Endothelial cell of umbilical vein (primary cell): Measurements from ENCODE around the gene SPATA33. TPM values are rescaled to one million over a fixed set of nuclear protein-coding genes. Genes with fewer than 3 reads are reported as not detected.

Experiments used
- BruUV-seq: library from RNA; stranded (reverse); fragments of 400-500 nt; replicated peaks from 2 replicates; lab custom pipeline; 2021; lab: Mats Ljungman, UMichigan
- CTCF ChIA-PET: fragments of 300-600, 350-600 bp; sonication (Branson Sonifier 250); formaldehyde crosslinking; loops from one replicate; lab custom pipeline; 2021; ENCODE audit warnings: antibody characterized with exemption, inconsistent platforms; lab: Charles Lee
- POLR2A ChIA-PET: fragments of 300-600, 350-600 bp; sonication (Branson Sonifier 250); formaldehyde crosslinking; loops from one replicate; lab custom pipeline; 2021; ENCODE audit warnings: antibody characterized with exemption, inconsistent platforms; lab: Charles Lee
- DNase-seq: peaks from one replicate; pipeline ENCODE4 v3.0.0-alpha.2; 2011; ENCODE audit warnings: low read depth, low spot score
- FAIRE-seq: peaks from 2 replicates; lab custom pipeline; 2011; peaks lifted over from hg19 to GRCh38; lab: Jason Lieb, UNC
- H2AFZ ChIP-seq: 2 replicates; pipeline ENCODE4 v1.6.0; 2012; ENCODE audit warnings: low read depth, low read length, control low read depth, inconsistent platforms
- H3K27ac ChIP-seq: 2 replicates; pipeline ENCODE4 v1.5.1; 2011; ENCODE audit warnings: low read depth, mild to moderate bottlenecking, control low read depth, low read length, moderate library complexity; ENCODE audit not compliant: insufficient read depth
- H3K27me3 ChIP-seq, 2 experiments: 2 replicates each; pipeline versions ENCODE4 v1.6.0 to v1.6.1; 2011; ENCODE audit warnings: low read length in 2 of 2, mixed read lengths in 1 of 2; ENCODE audit not compliant: control insufficient read depth in 2 of 2, insufficient read depth in 2 of 2
- H3K36me3 ChIP-seq, 2 experiments: 2 replicates in 1 of 2; 3 replicates in 1 of 2; pipeline ENCODE4 v1.5.1; 2011; ENCODE audit warnings: low read length in 2 of 2, mild to moderate bottlenecking in 1 of 2, moderate library complexity in 1 of 2; ENCODE audit not compliant: control insufficient read depth in 2 of 2, insufficient read depth in 2 of 2; ENCODE audit errors: extremely low read depth in 1 of 2
- H3K4me1 ChIP-seq: 3 replicates; pipeline ENCODE4 v1.5.1; 2011; ENCODE audit warnings: mild to moderate bottlenecking, low read length; ENCODE audit not compliant: control insufficient read depth, insufficient read depth; ENCODE audit errors: extremely low read depth
- H3K4me2 ChIP-seq: 2 replicates; pipeline ENCODE4 v1.6.1; 2011; ENCODE audit warnings: low read length, control low read depth, mixed read lengths; ENCODE audit not compliant: insufficient read depth
- H3K4me3 ChIP-seq, 3 experiments: fragments of 200-600 bp in 1 of 3; sonication (generic), shearing (Covaris generic) in 1 of 3; replicated peaks in 1 of 3; 2 replicates each; pipeline ENCODE4 v1.5.1; 2011 to 2016; ENCODE audit warnings: control low read depth in 3 of 3, low read length in 3 of 3, mild to moderate bottlenecking in 2 of 3, inconsistent platforms in 1 of 3, low read depth in 1 of 3, moderate library complexity in 1 of 3; ENCODE audit not compliant: insufficient read depth in 1 of 3
- H3K79me2 ChIP-seq: 2 replicates; pipeline ENCODE4 v1.6.0; 2012; ENCODE audit warnings: low read length, inconsistent platforms; ENCODE audit not compliant: control insufficient read depth, insufficient read depth
- H3K9ac ChIP-seq: replicated peaks from 2 replicates; pipeline ENCODE3; 2011; ENCODE audit warnings: low read length, control low read depth; ENCODE audit not compliant: insufficient read depth; ENCODE audit errors: extremely low read depth
- H3K9me1 ChIP-seq: replicated peaks from 3 replicates; pipeline ENCODE4 v1.6.0; 2011; ENCODE audit warnings: mild to moderate bottlenecking, low read length; ENCODE audit not compliant: control insufficient read depth, insufficient read depth; ENCODE audit errors: extremely low read depth
- H3K9me3 ChIP-seq: replicated peaks from 2 replicates; pipeline ENCODE4 v1.5.1; 2012; ENCODE audit warnings: low read length, inconsistent platforms; ENCODE audit not compliant: control insufficient read depth, insufficient read depth
- H4K20me1 ChIP-seq: replicated peaks from 2 replicates; pipeline ENCODE3; 2011; ENCODE audit warnings: mild to moderate bottlenecking, low read length; ENCODE audit not compliant: control insufficient read depth, insufficient read depth; ENCODE audit errors: extremely low read depth
- EZH2 ChIP-seq: IDR thresholded peaks from 2 replicates; pipeline ENCODE4 v1.6.1; 2012; ENCODE audit warnings: borderline replicate concordance, low read depth, mild to moderate bottlenecking, moderate library complexity, low read length, inconsistent platforms; ENCODE audit not compliant: severe bottlenecking
- FOS ChIP-seq: IDR thresholded peaks from 2 replicates; pipeline ENCODE4 v1.6.1; 2011; ENCODE audit warnings: mild to moderate bottlenecking, low read length, moderate library complexity, borderline replicate concordance; ENCODE audit not compliant: insufficient read depth
- GATA2 ChIP-seq: IDR thresholded peaks from 2 replicates; pipeline ENCODE4 v1.7.0; 2011; ENCODE audit warnings: low read depth, mild to moderate bottlenecking, moderate library complexity, mixed read lengths, low read length; ENCODE audit not compliant: insufficient read length, insufficient read depth
- JUN ChIP-seq: IDR thresholded peaks from 2 replicates; pipeline ENCODE4 v1.6.1; 2011; ENCODE audit warnings: borderline replicate concordance, low read depth; ENCODE audit not compliant: insufficient read length, insufficient read depth
- MAX ChIP-seq: IDR thresholded peaks from 2 replicates; pipeline ENCODE4 v1.6.1; 2011; ENCODE audit not compliant: insufficient read depth, insufficient read length
- MYC ChIP-seq: IDR thresholded peaks from one replicate; pipeline ENCODE4 v1.6.1; 2011; ENCODE audit warnings: mild to moderate bottlenecking, low read depth, low read length
- POLR2A ChIP-seq: IDR thresholded peaks from 2 replicates; pipeline ENCODE4 v1.6.1; 2012; ENCODE audit warnings: low read depth, mild to moderate bottlenecking, control low read depth, low read length
- POLR2AphosphoS5 ChIP-seq: IDR thresholded peaks from 2 replicates; pipeline ENCODE4 v1.6.1; 2012; ENCODE audit warnings: low read depth, mild to moderate bottlenecking, control low read depth, low read length, moderate library complexity; ENCODE audit not compliant: insufficient read depth
- dilution Hi-C: fragments of 300-500 bp; cut with MboI; formaldehyde crosslinking; loops from one replicate; pipeline ENCODE4 v1.15.0; 2019; ENCODE audit warnings: low sequenced_read_pairs; ENCODE audit not compliant: extremely low pct_ligation_motif_present
- intact Hi-C: fragments of 100-400 bp; cut with micrococcal nuclease; formaldehyde crosslinking; loops from one replicate; pipeline ENCODE4 v1.10.0; 2022
- polyA plus RNA-seq, 4 experiments: library from polyadenylated mRNA; depleted of rRNA in 3 of 4; stranded (reverse) in 3 of 4; unstranded in 1 of 4; fragments of >200 nt; gene quantifications; 2 replicates each; pipeline versions ENCODE4 v1.2.1 to v1.2.3, GENCODE V29; 2011 to 2012; ENCODE audit warnings: missing spikeins in 1 of 4
- total RNA-seq: library from RNA; stranded (reverse); gene quantifications from 2 replicates; pipeline ENCODE4 v1.2.3, GENCODE V29; 2021
- TF ChIP-seq, protein P1 (sequence below), 2 donors: IDR thresholded peaks; 1 replicate in 1 of 2; 2 replicates in 1 of 2; pipeline ENCODE4 v1.5.1; 2011; ENCODE audit warnings: low read length in 2 of 2, mild to moderate bottlenecking in 2 of 2, moderate library complexity in 2 of 2, control low read depth in 1 of 2, inconsistent platforms in 1 of 2, low read depth in 1 of 2; ENCODE audit not compliant: insufficient read depth in 1 of 2; ENCODE audit errors: extremely low read depth in 1 of 2

Gene SPATA33
- total and polyA plus RNA-seq, 2 donors (not counting 3 experiments of a cell fraction or from before 2014, with no cell fraction given) = 3.5 to 11.4 TPM

DNA sequence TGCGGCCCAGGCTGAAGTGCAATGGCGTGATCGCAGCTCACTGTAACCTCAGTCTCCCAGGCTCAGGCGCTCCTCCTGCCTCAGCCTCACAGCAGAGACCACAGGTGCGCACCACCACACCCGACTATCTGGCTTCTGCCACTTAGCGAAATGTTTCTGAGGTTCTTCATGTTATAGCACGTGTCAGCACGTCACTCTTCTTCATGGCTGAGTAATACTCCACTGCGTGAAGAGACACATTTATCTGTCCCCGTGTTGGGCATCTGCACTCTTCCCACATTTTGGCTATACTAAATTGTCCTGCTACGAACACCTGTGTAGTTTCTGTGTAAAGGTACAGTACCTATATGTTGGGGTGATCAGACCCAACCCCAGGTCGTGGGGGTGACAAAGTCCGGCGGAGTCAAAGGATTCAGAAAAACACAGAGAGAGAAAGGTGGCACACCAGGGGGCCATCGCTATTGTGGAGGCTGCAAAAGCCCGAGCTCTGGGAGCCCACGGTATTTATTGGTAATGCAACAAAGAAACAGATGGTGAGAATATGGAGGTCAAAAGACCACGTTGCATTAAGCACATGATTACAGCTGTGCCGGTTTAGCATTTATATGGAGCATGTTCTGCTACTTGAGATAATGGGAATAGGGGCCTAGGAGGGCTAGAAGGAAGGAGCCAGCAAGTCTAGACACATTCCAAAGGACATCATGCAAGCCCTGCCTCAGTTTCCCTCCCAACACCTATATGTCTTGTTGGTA lies 45.0 kb upstream of the SPATA33 start:
- Histone ChIP-seq H3K36me3 (no peaks in the 10 kb centered on the region), H3K4me2 (no peak overlapping the region), H3K9me1 (no peaks in the 10 kb centered on the region), H3K9me3 (no peaks in the 10 kb centered on the region), H3K9ac (no peak overlapping the region), H3K4me3 (no peak overlapping the region), H3K27me3 (no peaks in the 10 kb centered on the region), H4K20me1 (no peaks in the 10 kb centered on the region), H3K27ac (no peak overlapping the region), H2AFZ (no peak overlapping the region), H3K79me2 (no peaks in the 10 kb centered on the region), H3K4me1 (peaks cover 2% of the 10 kb centered on the region)
- no TSS peak for BruUV-seq
- DNase-seq = no peak
- TF ChIP-seq MYC (no peak), JUN (no peak), POLR2A (no peak), MAX (no peak), POLR2AphosphoS5 (no peak), GATA2 (no peak), EZH2 (no peak), FOS (no peak)
- TF ChIP-seq, protein P1, sequence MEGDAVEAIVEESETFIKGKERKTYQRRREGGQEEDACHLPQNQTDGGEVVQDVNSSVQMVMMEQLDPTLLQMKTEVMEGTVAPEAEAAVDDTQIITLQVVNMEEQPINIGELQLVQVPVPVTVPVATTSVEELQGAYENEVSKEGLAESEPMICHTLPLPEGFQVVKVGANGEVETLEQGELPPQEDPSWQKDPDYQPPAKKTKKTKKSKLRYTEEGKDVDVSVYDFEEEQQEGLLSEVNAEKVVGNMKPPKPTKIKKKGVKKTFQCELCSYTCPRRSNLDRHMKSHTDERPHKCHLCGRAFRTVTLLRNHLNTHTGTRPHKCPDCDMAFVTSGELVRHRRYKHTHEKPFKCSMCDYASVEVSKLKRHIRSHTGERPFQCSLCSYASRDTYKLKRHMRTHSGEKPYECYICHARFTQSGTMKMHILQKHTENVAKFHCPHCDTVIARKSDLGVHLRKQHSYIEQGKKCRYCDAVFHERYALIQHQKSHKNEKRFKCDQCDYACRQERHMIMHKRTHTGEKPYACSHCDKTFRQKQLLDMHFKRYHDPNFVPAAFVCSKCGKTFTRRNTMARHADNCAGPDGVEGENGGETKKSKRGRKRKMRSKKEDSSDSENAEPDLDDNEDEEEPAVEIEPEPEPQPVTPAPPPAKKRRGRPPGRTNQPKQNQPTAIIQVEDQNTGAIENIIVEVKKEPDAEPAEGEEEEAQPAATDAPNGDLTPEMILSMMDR (IDR thresholded peaks at IDR 0.05; ENCODE audit: extremely low read depth in 1 of 2, insufficient read depth in 1 of 2, low read depth in 1 of 2, low read length in 2 of 2) = no peak
- intact Hi-C loops = no loop called here
- ChIA-PET POLR2A (interaction anchor here (0.5 kb wide), 1 partner anchor 40 kb away, joined by 8 read pairs; no protein-coding TSS in a partner anchor), CTCF (interaction anchor here (3.4 to 4.1 kb wide), 2 partner anchors 11 to 20 kb away, joined by 18 to 48 read pairs; no protein-coding TSS in a partner anchor)
- dilution Hi-C loops = no loop called here
- no peak for FAIRE-seq
